ENCODE results near the gene LTB4R2. TPM values are rescaled to one million over a fixed set of nuclear protein-coding genes. Genes with fewer than 3 reads are reported as not detected.

The LTB4R2 gene
- total RNA-seq, 1 donor, result 3.5 TPM

- DNase-seq (ENCODE audit: low read depth), result no peak
- H3K4me3 ChIP-seq (ENCODE audit: low read depth, low read length), result no peak overlapping the region
- TF ChIP-seq CTCF (IDR thresholded peaks at IDR 0.05; ENCODE audit: insufficient read depth, low read length), result no peak
Measured at GRCh38 chr14:24277071-24277470, 32.9 kb upstream of the LTB4R2 start.

- TF ChIP-seq CTCF (IDR thresholded peaks at IDR 0.05; ENCODE audit: insufficient read depth, low read length), result no peak
- H3K4me3 ChIP-seq (ENCODE audit: low read depth, low read length), result no peak overlapping the region
- DNase-seq (ENCODE audit: low read depth), result no peak
Measured at GRCh38 chr14:24277606-24278321, 32.2 kb upstream of the LTB4R2 start.

GRCh38 chr14:24278424-24278823, 31.5 kb upstream of the LTB4R2 start:
- TF ChIP-seq CTCF (IDR thresholded peaks at IDR 0.05; ENCODE audit: insufficient read depth, low read length), result no peak
- no peak for DNase-seq (ENCODE audit: low read depth)
- H3K4me3 ChIP-seq (ENCODE audit: low read depth, low read length), result no peak overlapping the region

GRCh38 chr14:24279301-24280186, 30.4 kb upstream of the LTB4R2 start:
- no peak overlapping the region for H3K4me3 ChIP-seq (ENCODE audit: low read depth, low read length)
- no peak for TF ChIP-seq CTCF (IDR thresholded peaks at IDR 0.05; ENCODE audit: insufficient read depth, low read length)
- no peak for DNase-seq (ENCODE audit: low read depth)

- no peak for TF ChIP-seq CTCF (IDR thresholded peaks at IDR 0.05; ENCODE audit: insufficient read depth, low read length)
- no peak overlapping the region for H3K4me3 ChIP-seq (ENCODE audit: low read depth, low read length)
- DNase-seq (ENCODE audit: low read depth), result peak; percentile 57
Measured at GRCh38 chr14:24280797-24281460, 29.0 kb upstream of the LTB4R2 start.

- no peak for DNase-seq (ENCODE audit: low read depth)
- TF ChIP-seq CTCF (IDR thresholded peaks at IDR 0.05; ENCODE audit: insufficient read depth, low read length), result no peak
- no peak overlapping the region for H3K4me3 ChIP-seq (ENCODE audit: low read depth, low read length)
Measured at GRCh38 chr14:24281636-24282035, 28.3 kb upstream of the LTB4R2 start.

Measured in fibroblast of the aortic adventitia (primary cell).